Neural cell (in vitro differentiated cells): Measurements from ENCODE around the gene TTC34. TPM values are rescaled to one million over a fixed set of nuclear protein-coding genes. Genes with fewer than 3 reads are reported as not detected.

Experiments used
- H2AFZ ChIP-seq: fragments of 200-600, 300-800 bp; sonication (generic), shearing (Covaris generic); 2 replicates; pipeline ENCODE4 v1.6.0; 2014; ENCODE audit warnings: low read depth, mild to moderate bottlenecking, antibody characterized with exemption, low read length, moderate library complexity
- H3F3A ChIP-seq: fragments of 200-600 bp; shearing (Covaris generic); 2 replicates; pipeline ENCODE4 v1.6.1; 2016; ENCODE audit warnings: mild to moderate bottlenecking, moderate library complexity, mixed read lengths, antibody characterized with exemption, low read length; ENCODE audit not compliant: insufficient read depth, poor library complexity, severe bottlenecking
- H3K27ac ChIP-seq: fragments of 200-600, 300-800 bp; sonication (generic), shearing (Covaris generic); 2 replicates; pipeline ENCODE4 v1.5.1; 2014; ENCODE audit warnings: mild to moderate bottlenecking, low read length, moderate library complexity
- H3K27me3 ChIP-seq: fragments of 300-800, 200-600 bp; sonication (generic), shearing (Covaris generic); 2 replicates; pipeline ENCODE4 v1.6.0; 2014; ENCODE audit warnings: mild to moderate bottlenecking, low read depth, low read length, moderate library complexity; ENCODE audit not compliant: insufficient read depth
- H3K36me3 ChIP-seq: fragments of 300-800, 200-600 bp; sonication (generic), shearing (Covaris generic); 2 replicates; pipeline ENCODE4 v1.5.1; 2014; ENCODE audit warnings: mild to moderate bottlenecking, antibody characterized with exemption, low read length, moderate library complexity; ENCODE audit not compliant: insufficient read depth
- H3K4me2 ChIP-seq: fragments of 300-800, 200-600 bp; sonication (generic), shearing (Covaris generic); 2 replicates; pipeline ENCODE4 v1.6.0; 2014; ENCODE audit warnings: mild to moderate bottlenecking, low read length
- H3K4me3 ChIP-seq: fragments of 300-800, 200-600 bp; sonication (generic), shearing (Covaris generic); 2 replicates; pipeline ENCODE4 v1.5.1; 2014; ENCODE audit warnings: mild to moderate bottlenecking, low read length, moderate library complexity
- H3K79me2 ChIP-seq: fragments of 200-600 bp; shearing (Covaris generic); replicated peaks from 2 replicates; pipeline ENCODE4 v1.6.0; 2014; ENCODE audit warnings: mild to moderate bottlenecking, low read length, moderate library complexity; ENCODE audit not compliant: insufficient read depth
- H3K9ac ChIP-seq: fragments of 300-800, 200-600 bp; sonication (generic), shearing (Covaris generic); 2 replicates; pipeline ENCODE4 v1.6.1; 2016; ENCODE audit warnings: mild to moderate bottlenecking, low read length, mixed read lengths
- H3K9me2 ChIP-seq: fragments of 200-600 bp; shearing (Covaris generic); 2 replicates; pipeline ENCODE4 v1.6.1; 2016; ENCODE audit warnings: mild to moderate bottlenecking, low read length, mixed read lengths; ENCODE audit not compliant: insufficient read depth
- H3K9me3 ChIP-seq: fragments of 200-600, 300-800 bp; sonication (generic), shearing (Covaris generic); 2 replicates; pipeline ENCODE4 v1.6.1; 2016; ENCODE audit warnings: mild to moderate bottlenecking, mixed run types, low read length, moderate library complexity, mixed read lengths
- H4K20me1 ChIP-seq: fragments of 200-600 bp; shearing (Covaris generic); 2 replicates; pipeline ENCODE4 v1.6.1; 2016; ENCODE audit warnings: mild to moderate bottlenecking, mixed run types; ENCODE audit not compliant: insufficient read depth
- EP300 ChIP-seq: fragments of 450-650 bp; conservative IDR thresholded peaks from 2 replicates; pipeline ENCODE4 v1.6.1; 2014; ENCODE audit warnings: antibody characterized with exemption, mild to moderate bottlenecking, moderate library complexity; ENCODE audit not compliant: poor library complexity, severe bottlenecking
- EZH2 ChIP-seq: fragments of 200-600, 300-800 bp; shearing (Covaris generic), sonication (generic); IDR thresholded peaks from 2 replicates; pipeline ENCODE4 v1.6.1; 2014; ENCODE audit warnings: antibody characterized with exemption, low read length, borderline replicate concordance, mild to moderate bottlenecking; ENCODE audit not compliant: insufficient read depth, poor library complexity, severe bottlenecking
- MXI1 ChIP-seq: fragments of 450-650 bp; conservative IDR thresholded peaks from 2 replicates; pipeline ENCODE4 v1.6.1; 2014; ENCODE audit warnings: antibody characterized with exemption, mild to moderate bottlenecking; ENCODE audit not compliant: poor library complexity, severe bottlenecking
- POLR2AphosphoS5 ChIP-seq: IDR thresholded peaks from 2 replicates; pipeline ENCODE4 v1.6.1; 2012
- RAD21 ChIP-seq: fragments of 450-650 bp; conservative IDR thresholded peaks from 2 replicates; pipeline ENCODE4 v1.6.1; 2014; ENCODE audit warnings: antibody characterized with exemption, mild to moderate bottlenecking, moderate library complexity
- SMC3 ChIP-seq: fragments of 450-650 bp; conservative IDR thresholded peaks from 2 replicates; pipeline ENCODE4 v1.6.1; 2014; ENCODE audit warnings: antibody characterized with exemption, mild to moderate bottlenecking, moderate library complexity; ENCODE audit not compliant: poor library complexity
- TAF1 ChIP-seq: IDR thresholded peaks from 2 replicates; pipeline ENCODE4 v1.6.1; 2012; ENCODE audit warnings: low read depth
- polyA plus RNA-seq: library from polyadenylated mRNA; depleted of rRNA; stranded (reverse); fragments of >200 nt; gene quantifications from 2 replicates; pipeline ENCODE4 v1.2.3, GENCODE V29; 2014
- TF ChIP-seq, protein P1 (sequence below): fragments of 450-650 bp; IDR thresholded peaks from 2 replicates; pipeline ENCODE4 v1.5.1; 2014; ENCODE audit warnings: antibody characterized with exemption, mild to moderate bottlenecking, moderate library complexity; ENCODE audit not compliant: poor library complexity, severe bottlenecking
- TF ChIP-seq, protein P2 (sequence below): IDR thresholded peaks from 2 replicates; pipeline ENCODE4 v1.6.1; 2012; ENCODE audit warnings: borderline replicate concordance

TTC34 gene
- polyA plus RNA-seq, 1 donor from 2014 or later, result 0.05 TPM

DNA sequence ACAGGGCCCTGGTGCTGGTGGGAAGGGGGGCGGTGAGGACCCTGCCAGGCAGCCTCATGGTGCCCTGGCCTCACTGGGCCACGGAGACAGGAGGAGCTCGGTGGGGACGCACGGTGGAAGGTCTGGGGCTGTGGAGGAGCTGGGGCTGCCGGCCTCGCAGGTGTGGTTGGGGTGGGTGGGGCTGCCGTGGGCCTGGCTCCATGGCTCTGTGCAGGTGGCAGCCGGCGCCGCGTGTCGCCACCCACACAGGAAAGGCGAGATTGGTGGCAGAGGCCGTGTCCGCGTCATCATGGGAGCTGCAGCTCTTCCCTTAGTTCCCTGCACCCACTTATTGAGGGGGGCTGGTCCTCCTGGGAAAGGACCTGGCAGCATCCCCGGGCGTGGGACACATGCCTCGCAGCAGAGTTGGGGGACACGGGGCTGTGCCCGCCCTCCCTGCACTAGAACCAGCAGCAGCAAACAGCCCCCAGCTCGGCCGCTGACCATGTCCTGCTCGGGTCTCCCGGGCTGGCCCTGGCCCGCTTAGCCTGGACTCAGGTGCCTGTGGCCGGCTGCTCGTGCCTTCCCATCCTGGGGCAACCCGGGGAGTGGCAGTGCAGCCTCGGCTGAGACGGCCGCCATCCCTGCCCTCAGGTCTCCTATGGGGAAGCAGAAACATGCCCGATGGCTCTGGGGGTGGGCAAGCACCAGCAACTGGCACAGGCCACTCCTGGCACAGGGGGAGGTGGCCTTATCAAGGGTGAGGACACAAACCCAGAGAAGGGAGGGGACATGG is 7.5 kb upstream of the TTC34 start:
- H3K9ac ChIP-seq, result no peak overlapping the region
- TF ChIP-seq EZH2 (no peak), TAF1 (no peak), MXI1 (no peak), SMC3 (no peak), POLR2AphosphoS5 (no peak), RAD21 (no peak), EP300 (no peak)
- TF ChIP-seq, protein P1, sequence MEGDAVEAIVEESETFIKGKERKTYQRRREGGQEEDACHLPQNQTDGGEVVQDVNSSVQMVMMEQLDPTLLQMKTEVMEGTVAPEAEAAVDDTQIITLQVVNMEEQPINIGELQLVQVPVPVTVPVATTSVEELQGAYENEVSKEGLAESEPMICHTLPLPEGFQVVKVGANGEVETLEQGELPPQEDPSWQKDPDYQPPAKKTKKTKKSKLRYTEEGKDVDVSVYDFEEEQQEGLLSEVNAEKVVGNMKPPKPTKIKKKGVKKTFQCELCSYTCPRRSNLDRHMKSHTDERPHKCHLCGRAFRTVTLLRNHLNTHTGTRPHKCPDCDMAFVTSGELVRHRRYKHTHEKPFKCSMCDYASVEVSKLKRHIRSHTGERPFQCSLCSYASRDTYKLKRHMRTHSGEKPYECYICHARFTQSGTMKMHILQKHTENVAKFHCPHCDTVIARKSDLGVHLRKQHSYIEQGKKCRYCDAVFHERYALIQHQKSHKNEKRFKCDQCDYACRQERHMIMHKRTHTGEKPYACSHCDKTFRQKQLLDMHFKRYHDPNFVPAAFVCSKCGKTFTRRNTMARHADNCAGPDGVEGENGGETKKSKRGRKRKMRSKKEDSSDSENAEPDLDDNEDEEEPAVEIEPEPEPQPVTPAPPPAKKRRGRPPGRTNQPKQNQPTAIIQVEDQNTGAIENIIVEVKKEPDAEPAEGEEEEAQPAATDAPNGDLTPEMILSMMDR, result no peak
- TF ChIP-seq, protein P2, sequence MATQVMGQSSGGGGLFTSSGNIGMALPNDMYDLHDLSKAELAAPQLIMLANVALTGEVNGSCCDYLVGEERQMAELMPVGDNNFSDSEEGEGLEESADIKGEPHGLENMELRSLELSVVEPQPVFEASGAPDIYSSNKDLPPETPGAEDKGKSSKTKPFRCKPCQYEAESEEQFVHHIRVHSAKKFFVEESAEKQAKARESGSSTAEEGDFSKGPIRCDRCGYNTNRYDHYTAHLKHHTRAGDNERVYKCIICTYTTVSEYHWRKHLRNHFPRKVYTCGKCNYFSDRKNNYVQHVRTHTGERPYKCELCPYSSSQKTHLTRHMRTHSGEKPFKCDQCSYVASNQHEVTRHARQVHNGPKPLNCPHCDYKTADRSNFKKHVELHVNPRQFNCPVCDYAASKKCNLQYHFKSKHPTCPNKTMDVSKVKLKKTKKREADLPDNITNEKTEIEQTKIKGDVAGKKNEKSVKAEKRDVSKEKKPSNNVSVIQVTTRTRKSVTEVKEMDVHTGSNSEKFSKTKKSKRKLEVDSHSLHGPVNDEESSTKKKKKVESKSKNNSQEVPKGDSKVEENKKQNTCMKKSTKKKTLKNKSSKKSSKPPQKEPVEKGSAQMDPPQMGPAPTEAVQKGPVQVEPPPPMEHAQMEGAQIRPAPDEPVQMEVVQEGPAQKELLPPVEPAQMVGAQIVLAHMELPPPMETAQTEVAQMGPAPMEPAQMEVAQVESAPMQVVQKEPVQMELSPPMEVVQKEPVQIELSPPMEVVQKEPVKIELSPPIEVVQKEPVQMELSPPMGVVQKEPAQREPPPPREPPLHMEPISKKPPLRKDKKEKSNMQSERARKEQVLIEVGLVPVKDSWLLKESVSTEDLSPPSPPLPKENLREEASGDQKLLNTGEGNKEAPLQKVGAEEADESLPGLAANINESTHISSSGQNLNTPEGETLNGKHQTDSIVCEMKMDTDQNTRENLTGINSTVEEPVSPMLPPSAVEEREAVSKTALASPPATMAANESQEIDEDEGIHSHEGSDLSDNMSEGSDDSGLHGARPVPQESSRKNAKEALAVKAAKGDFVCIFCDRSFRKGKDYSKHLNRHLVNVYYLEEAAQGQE, result no peak
- H2AFZ ChIP-seq, result no peak overlapping the region
- no peaks in the 10 kb centered on the region for H3K27me3 ChIP-seq
- H3K79me2 ChIP-seq, result no peaks in the 10 kb centered on the region
- H3K4me2 ChIP-seq, result no peak overlapping the region
- H3F3A ChIP-seq, result no peaks in the 10 kb centered on the region
- H3K4me3 ChIP-seq, result no peak overlapping the region
- H3K27ac ChIP-seq, result no peak overlapping the region
- no peaks in the 10 kb centered on the region for H4K20me1 ChIP-seq
- H3K36me3 ChIP-seq, result no peaks in the 10 kb centered on the region
- peaks cover 11% of the 10 kb centered on the region for H3K9me3 ChIP-seq
- H3K9me2 ChIP-seq, result no peaks in the 10 kb centered on the region

DNA sequence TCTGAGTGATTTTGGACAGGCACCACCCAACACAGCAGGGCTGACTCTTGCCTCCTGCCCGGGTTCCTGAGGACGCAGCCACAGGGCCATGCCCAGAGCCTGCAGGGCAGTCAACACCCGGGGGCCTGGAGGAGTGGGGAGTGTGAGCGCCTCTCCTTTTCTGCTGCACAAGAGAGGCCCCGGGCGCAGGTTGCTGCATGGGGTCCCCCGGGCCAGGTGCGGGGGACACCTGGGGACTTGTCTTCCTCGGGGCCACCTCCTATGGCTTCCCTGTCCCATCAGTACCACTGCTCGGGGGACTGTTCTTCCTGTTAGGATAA is 6.9 kb upstream of the TTC34 start:
- TF ChIP-seq EP300 (no peak), MXI1 (no peak), POLR2AphosphoS5 (no peak), EZH2 (no peak), SMC3 (no peak), RAD21 (no peak), TAF1 (no peak)
- TF ChIP-seq, protein P2, result no peak
- TF ChIP-seq, protein P1, result no peak
- H3K9me2 ChIP-seq, result no peaks in the 10 kb centered on the region
- no peak overlapping the region for H3K4me3 ChIP-seq
- peaks cover 11% of the 10 kb centered on the region for H3K9me3 ChIP-seq
- no peaks in the 10 kb centered on the region for H3K79me2 ChIP-seq
- H3K4me2 ChIP-seq, result no peak overlapping the region
- H3K27ac ChIP-seq, result no peak overlapping the region
- H3F3A ChIP-seq, result no peaks in the 10 kb centered on the region
- no peaks in the 10 kb centered on the region for H3K36me3 ChIP-seq
- no peak overlapping the region for H2AFZ ChIP-seq
- no peak overlapping the region for H3K9ac ChIP-seq
- no peaks in the 10 kb centered on the region for H3K27me3 ChIP-seq
- H4K20me1 ChIP-seq, result no peaks in the 10 kb centered on the region
